ENCODE data around the gene BBOX1.
A peak's percentile ranks its signal among the peaks of the same experiment; 100 is the strongest.
"Not testable (repeated sequence)": the region's sequence is repeated elsewhere in the genome, so short reads cannot be mapped to it uniquely, and the experiment has no call there.

Gene BBOX1

DNA sequence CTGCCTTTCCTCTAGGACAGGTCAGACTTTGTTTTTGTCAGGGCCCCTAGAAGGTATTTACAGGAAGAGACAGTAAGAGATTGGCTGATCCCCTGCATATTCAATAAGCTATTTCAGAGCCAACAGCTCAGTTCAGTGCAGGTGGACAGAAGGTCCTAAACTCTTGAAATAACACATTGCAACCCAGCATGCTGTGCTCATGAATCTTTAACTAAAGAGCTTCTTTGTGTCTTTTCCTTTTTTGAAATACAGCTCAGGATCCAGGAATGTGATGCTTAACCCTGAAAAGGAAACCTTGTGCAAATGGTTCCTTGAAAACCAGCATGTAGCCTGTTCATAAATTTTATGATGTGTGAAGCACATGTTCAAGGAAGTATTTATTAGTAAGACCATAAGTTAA is 43.9 kb downstream of the BBOX1 start:
- no peak for DNase-seq (ENCODE audit: low spot score)

DNA sequence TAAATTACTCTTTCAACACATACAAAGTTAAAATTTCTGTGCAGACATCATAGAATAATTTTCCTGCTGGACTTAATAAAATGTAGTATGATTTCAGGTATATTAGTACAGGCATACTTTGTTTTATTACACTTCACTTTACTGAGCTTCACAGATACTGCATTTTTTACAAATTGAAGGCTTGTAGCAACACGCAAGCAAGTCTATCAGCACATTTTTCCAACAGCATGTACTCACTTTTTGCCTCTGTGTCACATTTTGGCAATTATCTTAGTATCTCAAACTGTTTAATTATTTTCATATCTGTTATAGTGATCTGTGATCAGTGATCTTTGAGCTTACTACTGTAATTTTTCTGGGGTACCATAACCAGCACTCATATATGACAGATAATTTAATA is 44.5 kb downstream of the BBOX1 start:
- DNase-seq (ENCODE audit: low spot score), result no peak

DNA sequence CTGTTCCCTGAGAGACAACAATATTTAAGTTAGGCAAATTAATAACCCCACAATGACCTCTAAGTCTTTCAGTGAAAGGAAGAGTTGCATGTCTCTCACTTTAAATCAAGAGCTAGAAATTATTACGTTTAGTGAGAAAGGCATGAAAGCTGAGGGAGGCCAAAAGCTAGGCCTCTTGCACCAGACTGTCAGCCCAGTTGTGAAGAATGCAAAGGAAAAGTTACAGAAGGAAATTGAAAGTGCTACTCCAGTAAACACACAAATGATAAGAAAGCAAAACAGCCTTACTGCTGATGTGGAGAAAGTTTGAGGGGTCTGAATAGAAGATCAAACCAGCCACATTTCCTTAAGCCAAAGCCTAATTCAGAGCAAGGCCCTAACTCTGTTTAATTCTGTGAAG is 45.0 kb downstream of the BBOX1 start:
- no peak for DNase-seq (ENCODE audit: low spot score)

DNA sequence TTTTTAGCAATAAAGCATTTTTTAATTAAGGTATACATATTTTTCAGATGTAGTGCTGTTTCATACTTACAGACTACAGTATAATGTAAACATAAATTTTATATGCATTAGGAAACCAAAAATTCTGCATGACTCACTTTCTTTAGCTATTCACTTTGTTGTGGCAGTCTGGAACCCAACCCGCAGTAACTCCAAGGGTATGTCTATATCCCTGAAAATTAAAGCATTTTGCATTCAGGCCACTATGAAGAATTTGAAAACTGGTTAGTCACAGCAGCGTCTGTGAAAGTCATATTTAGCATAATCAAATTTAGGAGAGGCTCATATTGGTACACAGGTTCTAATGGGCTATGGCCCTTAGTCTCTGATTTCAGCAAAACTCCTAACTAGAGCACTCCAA is 46.8 kb downstream of the BBOX1 start:
- no peak for DNase-seq (ENCODE audit: low spot score)

DNA sequence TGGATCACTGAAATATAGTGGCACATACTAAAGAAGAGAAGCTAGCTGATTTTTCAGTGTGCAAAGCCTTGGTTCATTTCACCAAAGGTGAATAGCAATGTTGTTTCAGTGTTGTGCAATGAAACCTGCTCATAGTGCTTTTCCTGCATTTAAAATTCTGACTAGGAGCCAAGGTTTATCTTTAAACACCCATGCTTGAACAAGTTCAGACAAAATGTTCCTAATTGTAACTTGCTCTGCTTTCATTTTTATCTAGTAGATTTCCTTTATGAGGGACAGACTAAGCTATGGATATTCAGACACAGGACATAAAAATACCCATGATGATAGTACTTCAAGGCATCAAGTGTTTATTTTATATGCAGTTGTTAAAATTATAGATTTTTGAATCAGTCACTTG is 47.7 kb downstream of the BBOX1 start:
- DNase-seq (ENCODE audit: low spot score), result no peak

DNA sequence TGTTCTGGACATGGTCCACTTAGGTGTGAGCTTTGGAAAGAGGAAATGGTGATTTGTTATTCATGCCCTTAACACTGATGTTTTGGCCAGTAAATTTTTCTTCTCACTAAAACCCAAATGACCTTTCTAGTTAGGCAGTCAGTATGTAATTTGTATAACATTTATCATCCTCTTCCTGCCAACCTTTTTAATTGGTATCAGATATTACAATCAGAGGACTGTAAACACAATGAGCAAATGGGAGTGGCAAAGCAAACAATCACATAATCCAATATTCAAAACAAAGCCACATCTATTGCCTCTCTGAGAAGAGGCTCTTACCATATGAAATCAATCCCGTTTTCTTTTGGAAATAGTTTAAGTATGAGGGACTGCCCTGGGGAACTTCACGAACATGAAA is 49.1 kb downstream of the BBOX1 start:
- no peak for DNase-seq (ENCODE audit: low spot score)

DNA sequence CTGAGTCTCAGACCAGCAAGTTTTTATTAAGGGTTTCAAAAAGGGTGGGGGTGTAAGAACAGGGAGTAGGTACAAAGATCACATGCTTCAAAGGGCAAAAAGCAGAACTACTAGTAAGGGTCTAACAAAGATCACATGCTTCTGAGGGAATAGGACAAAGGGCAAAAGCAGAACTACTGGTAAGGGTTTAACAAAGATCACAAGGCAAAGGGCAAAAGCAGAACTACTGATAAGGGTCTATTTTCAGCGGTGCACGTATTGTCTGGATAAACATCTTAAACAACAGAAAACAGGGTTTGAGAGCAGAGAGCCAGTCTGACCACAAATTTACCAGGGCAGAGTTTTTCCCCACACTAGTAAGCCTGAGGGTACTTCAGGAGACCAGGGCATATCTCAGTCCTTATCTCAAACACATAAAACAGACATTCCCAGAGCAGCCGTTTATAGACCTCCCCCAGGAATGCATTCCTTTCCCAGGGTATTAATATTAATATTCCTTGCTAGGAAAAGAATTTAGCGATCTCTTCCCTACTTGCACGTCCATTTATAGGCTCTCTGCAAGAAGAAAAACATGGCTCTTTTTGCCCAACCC is 49.8 kb downstream of the BBOX1 start:
- DNase-seq (ENCODE audit: low spot score), result not testable (repeated sequence)

DNA sequence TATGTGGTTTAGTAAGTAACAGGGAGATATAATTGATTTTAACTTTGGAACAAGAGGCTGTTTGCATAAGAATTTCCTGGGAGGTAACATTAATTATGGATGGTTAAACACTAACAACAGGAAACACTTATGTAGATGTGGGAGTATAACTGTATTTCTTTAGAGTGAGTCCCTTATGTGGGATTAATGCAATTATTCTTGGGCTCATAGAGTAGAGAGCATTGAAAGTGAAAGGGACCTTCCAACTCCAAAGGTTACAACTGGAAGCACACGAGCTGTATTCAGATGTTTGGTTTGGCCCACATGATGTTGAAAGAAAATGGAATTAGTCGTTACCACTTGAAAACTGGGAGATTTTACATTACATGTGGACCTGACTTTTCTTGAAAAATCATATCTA is 53.5 kb downstream of the BBOX1 start:
- DNase-seq (ENCODE audit: low spot score), result no peak

DNA sequence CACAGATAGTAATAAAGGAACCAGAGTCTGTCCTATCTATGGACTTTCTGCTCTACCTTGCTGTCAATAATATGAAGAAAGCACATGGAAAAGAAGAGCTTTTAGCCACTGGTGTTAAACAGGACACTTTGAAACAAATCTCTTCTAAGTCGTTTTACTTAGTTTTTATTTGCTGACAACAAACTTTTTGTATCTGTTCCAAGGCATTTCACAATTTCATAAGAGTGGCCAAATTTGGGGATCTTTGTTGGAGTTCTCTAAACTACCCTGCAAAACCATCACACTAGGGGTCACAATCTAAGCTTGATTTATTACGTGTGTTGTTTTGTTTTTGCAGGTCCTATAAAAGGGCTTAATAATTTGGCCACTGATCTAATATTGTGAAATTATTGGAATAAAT is 54.4 kb downstream of the BBOX1 start:
- no peak for DNase-seq (ENCODE audit: low spot score)

DNA sequence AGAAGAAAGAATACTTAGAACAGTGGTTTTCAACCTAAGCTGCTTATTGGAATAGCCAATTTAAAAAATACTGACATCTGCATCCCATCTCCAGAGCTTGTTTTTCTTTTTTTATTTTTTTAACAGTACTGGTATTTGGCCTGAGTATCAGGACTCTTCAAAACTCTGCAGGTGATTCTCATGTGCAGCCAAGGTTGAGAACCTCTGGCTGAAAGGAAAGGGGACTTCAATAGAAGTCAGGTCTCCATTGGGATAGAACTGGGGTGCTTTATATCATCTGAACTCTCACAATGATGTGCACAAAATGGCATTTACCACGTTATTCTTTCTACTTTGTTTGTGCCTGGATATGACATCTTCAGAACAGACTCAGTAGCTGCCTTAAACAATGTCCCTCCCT is 55.3 kb downstream of the BBOX1 start:
- DNase-seq (ENCODE audit: low spot score), result no peak

DNA sequence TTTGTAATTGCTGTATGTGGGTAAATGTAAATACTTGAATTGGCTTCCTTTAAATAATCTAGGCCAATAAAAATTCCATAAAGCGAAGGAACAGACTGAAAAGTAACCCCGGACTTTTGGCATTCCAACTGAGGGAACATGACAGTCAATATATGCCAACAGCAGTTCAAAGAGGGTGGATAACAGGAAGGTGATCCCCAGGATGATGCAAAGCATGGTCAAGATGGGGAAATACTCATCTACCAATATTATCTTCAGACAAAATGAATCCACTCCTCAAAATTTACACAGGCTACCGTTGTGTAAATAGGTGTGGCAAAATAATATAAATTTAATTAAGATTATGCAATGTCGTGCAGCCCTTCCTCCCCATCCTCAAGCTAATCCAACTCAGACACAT is 56.9 kb downstream of the BBOX1 start:
- no peak for DNase-seq (ENCODE audit: low spot score)

DNA sequence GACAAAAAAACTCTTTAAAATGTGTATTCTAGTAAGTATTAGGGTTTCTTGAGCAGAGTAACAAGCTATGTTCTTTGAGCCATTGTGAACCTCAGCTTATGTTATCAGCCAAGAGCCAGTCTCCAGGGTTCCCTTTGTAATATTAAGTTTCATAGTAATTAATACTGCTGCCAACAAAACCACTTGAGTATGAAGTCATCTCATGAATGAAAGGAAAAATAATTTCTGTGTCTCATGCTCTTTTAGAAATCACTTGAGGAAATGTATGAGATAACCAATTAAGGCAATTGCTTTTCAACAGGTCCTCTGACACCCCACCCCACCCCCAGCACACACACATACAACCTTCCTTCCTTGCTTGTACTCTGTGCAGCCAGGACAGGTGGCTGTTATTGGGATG is 59.9 kb downstream of the BBOX1 start:
- DNase-seq (ENCODE audit: low spot score), result no peak

DNA sequence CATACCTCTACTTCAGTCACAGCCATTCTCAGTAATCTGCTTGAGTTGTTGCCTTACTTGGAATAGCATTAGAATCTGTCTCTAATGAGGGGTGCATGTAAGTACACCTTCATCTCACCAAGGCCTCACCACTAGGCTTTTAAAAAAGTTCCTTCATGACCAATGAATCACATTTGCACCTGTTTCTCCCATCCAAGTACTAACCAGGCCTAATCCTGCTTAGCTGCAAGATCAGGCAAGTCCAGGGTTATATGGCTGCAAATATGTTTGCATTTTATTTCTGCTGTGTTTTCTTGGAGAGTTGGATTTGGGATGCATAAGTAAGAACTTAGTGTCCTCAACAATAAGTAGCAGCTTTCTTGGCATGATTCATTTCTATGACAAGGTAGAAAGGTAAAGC is 66.9 kb downstream of the BBOX1 start:
- DNase-seq (ENCODE audit: low spot score), result no peak

DNA sequence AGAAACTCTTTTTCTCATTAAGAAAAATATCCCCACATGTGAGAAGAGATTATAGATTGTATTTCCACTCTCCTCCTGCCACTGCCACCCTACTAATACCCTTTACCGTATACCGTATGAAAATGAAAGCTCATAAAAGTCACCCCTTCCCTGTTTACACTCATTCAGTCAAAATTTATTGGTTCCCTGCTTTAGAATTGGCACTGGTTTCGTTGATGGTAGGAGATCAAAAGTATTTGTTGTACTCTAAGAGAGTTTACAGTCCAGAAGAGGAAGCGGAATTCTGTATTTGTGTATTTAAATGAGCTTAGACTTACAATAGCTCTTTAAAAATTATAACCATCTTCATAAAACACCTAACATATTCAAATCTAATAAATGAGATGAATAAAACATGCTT is 68.2 kb downstream of the BBOX1 start:
- no peak for DNase-seq (ENCODE audit: low spot score)

DNA sequence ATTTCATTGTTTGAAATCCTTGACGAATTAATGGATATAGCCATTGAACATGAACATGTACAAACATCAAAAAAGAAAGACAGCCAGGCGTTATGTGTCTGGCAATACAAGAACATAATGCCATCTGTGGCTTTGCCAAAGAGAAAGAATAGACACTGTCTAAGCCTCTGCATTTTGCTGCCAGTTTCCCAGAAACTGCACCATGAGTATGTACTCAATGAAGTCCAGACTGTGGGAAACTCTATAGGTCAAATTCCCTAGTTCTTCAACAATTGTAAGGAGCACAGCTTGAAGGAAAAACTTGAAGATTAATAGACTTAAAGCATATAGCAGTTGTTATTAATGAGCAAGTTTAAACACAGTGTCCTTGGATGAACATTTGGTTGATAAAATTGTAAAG is 71.3 kb downstream of the BBOX1 start:
- DNase-seq (ENCODE audit: low spot score), result no peak

DNA sequence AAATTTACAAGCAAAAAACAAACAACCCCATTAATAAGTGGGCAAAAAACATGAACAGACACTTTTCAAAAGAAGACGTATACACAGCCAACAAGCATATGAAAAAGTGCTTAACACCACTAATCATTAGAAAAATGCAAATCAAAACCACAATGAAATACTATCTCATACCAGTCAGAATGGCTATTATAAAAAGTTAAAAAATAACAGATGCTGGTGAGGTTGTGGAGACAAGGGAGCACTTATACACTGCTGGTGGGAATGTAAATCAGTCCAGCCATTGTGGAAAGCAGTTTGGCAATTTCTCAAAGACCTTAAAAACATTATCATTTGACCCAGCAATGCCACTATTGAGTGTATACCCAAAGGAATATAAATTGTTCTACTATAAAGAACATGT is 72.3 kb downstream of the BBOX1 start:
- DNase-seq (ENCODE audit: low spot score), result no peak

DNA sequence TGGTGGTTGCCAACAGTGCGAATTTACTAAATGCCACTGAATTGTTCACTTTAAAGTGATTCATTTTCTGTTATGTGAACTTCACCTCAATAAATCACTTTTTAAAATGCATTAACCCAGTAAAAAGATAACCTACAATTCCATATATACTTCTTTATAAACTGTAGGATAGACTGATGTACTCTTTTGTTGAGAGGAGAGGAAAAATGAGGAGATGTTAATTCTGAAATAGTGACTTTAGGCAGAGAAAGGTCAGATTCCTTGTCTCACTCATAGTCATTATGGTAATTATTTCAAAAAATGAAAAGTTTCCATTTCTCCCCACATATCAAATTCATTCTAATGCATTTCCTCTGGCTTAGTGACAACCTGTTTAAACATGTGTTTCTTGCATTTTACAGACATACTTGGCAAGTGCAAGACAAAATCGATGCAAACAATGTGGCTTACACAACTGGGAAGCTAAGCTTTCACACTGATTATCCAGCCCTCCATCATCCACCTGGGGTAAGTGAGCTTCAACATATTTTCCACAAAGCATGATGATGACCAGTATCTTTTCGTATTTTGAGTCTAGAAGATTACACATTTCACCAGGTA is 74.5 kb downstream of the BBOX1 start:
- no peak for DNase-seq (ENCODE audit: low spot score)

DNA sequence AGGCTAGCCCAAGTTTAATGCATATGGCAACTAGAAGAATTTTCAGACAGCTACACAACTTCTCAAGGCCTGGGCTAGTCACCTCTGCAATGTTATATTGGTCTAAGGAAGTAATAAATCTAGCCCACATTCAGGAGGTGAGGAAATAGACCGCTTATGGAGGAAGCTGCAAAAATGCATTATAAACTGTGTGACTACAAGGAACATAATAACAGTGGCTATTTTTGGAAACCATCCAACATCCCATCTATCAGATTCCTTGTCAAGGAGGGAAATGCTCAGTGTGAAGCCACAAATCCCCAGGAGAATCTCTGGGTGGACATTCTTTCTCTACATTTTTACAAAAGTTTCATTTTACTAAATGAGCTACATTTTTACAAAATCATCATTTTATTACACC is 76.1 kb downstream of the BBOX1 start:
- DNase-seq (ENCODE audit: low spot score), result peak; percentile 77

DNA sequence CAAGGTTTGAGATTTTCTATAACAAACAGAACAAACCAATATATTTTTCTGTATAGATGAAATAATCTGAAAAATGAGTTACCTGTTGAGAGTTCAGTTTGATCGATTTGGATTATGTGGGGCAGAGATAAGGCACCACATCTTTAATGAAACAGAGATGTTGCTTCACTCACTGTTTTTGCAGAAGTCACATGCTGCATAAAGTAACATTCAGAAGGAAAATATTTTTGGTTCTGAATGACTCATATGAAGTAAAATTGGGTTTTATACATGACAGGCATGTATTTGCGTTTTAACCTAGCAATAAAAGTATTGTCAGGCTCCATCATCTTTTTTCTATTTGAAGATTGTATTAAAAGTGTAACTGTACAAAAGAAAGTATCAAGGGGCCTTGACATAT is 77.8 kb downstream of the BBOX1 start:
- DNase-seq (ENCODE audit: low spot score), result no peak

DNA sequence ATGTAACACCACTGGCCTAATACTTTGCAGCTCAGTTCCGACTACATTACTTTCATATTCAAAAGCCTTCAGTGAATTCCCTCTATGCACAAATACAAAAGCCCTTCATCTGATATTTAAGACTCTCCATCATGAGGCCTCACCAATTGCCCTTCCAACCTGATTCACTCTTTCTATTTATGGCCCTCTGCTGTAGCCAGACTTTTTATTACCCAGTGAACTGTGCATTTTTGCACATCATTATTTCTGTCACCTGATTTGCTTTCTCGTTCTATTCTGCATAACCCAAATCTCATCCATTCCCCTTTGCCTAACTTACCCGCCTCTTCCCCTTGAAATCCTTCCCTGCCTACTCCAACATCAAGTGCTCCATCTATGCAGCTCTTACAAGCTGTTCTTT is 78.3 kb downstream of the BBOX1 start:
- no peak for DNase-seq (ENCODE audit: low spot score)

DNA sequence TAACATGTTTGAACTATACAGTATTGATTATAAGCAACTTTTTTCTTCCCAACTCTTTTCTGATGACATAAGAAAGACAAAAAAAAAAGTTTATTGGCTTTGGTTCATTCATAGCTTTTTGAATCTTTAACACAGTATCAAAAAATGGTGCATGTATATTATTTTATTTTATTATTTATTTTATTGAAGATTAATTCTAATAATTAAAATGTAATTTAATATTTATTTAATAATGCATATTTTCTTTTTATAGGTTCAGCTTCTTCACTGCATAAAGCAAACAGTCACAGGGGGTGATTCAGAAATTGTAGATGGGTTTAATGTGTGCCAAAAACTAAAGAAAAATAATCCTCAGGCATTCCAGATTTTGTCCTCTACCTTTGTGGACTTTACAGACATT is 78.8 kb downstream of the BBOX1 start:
- DNase-seq (ENCODE audit: low spot score), result no peak

DNA sequence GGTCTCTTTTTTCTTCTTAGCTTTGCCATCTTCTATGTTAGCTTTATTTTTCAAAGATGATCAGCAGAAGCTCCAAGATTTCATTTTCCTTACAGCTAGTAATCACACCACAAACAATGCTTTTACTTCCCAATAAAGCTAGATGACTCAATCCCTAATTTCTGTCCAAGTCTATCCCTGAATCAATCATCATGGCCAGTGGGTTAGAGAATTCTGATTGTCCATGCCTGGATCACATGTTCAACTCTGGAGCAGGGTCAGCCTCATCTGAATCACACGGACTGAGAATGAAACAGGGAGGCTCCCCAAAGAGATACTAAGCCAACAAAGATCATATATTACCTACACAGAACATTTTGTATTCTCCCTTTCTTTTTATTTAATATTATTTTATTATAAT is 79.6 kb downstream of the BBOX1 start:
- DNase-seq (ENCODE audit: low spot score), result no peak

DNA sequence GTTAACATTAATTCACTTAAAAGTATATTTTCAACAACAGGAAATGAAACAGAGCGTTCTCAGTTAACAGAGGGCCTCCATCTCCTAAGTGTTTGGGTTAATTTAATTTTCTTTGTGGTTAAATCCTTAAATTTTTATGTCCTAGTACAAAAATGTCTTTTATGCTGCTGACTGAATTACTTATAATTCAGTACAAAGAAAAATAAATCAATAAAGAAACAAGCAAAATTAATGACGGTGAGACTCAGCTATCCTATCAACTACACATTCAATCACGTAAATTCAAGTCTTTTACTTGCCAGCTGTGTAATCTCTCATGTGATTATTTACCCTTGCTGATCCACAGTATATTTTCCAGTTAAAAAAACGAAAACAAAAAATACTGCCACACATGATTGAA is 81.4 kb downstream of the BBOX1 start:
- no peak for DNase-seq (ENCODE audit: low spot score)

DNA sequence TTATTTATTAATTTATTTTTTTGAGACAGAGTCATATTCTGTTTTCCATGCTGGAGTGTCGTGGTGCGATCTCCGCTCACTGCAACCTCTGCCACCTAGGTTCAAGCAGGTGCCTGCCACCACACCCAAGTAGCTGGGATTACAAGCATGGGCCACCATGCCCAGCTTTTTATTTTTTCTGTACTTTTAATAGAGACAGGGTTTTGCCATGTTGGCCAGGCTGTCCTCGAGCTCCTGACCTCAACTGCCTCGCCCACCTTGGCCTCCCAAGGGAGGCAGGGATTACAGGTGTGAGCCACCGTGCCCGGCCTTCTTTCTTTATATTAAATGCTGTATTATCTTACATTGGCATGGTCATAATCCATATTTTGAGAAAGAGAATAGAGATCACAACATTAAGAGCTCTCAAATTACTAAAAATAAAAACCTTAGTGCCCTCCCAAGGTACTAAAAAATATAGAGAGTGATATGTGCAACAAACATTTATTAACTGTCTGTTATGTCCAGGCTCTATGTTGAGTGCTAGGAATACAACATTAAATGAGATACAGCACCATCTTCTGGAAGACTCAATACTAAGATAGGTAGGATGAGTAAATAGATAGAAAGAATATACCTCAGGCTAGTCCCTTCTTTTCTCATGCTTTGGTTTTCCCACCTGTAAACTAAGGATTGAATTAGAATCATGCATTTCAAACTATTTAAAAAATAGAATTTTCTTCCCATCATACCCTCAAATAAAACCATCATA is 84.1 kb downstream of the BBOX1 start:
- no peak for DNase-seq (ENCODE audit: low spot score)
